Measurements from ENCODE around the gene GAPVD1.

The GAPVD1 gene

GRCh38 chr9:125407974-125408900 lies 146.6 kb downstream of the GAPVD1 start:
- peak; percentile 69 for DNase-seq

DNA sequence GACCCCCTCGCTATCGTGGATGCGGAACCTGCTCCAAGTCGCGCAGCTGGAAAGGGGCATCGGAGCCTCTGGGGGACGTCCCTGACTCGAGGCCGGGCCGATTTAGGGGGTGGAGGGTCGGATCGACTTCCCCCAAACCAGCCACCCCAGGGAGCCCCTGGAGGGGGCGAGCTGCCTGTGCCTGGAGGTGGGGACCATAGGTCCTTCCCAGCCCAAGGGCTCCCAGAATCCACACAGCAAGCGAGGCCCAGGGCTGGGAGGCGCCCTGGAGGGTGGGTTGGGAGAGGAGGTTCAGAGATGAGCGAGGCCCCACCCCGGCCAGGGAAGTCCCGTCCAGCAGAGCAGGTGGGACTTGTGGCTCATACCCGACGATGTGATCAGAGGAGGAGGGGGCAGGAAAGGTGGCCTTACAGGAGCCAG lies 147.6 kb downstream of the GAPVD1 start:
- DNase-seq: no peak

- DNase-seq: peak; percentile 64
Observed at GRCh38 chr9:125409637-125410521, 148.3 kb downstream of the GAPVD1 start.

DNA sequence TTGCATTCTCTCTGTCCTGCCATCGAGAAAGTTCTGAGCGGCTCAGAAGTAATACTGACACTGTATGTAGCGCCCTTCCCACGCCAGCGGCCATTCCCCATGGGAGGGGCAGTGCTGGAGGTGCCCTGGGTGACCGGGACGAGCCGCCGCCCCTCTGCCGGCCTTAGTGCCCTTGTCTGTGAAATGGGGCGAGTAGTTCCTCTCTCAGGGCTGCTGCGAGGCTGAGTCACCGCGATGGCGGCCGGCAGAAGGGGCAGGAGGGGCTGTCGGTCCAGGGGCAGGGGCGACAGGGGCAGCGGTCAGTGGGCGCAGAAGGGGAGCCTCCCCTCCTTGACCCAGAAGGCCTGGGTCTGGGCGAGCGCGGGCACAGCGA lies 148.9 kb downstream of the GAPVD1 start:
- no peak for DNase-seq

- no peak for DNase-seq
Observed at GRCh38 chr9:125411171-125411756, 149.6 kb downstream of the GAPVD1 start.

GRCh38 chr9:125412166-125412565 lies 150.5 kb downstream of the GAPVD1 start:
- no peak for DNase-seq

DNA sequence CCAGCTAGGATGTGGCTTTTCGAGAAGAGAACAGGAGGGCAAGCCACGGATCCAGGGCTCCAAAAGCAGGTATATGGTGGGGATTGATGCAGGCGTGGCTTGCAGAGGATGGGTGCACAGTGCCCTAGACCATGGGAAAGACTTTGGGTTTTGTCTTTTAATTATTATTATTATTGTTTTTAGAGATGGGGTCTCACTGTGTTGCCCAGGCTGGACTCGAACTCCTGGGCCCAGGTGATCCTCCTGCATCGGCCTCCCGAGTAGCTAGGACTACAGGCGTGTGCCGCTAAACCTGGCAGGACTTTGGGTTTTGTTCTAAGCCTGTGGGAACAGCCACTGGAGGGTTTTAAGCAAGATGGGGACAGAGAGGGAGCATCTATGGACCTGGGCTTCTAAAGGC lies 152.0 kb downstream of the GAPVD1 start:
- no peak for DNase-seq

DNA sequence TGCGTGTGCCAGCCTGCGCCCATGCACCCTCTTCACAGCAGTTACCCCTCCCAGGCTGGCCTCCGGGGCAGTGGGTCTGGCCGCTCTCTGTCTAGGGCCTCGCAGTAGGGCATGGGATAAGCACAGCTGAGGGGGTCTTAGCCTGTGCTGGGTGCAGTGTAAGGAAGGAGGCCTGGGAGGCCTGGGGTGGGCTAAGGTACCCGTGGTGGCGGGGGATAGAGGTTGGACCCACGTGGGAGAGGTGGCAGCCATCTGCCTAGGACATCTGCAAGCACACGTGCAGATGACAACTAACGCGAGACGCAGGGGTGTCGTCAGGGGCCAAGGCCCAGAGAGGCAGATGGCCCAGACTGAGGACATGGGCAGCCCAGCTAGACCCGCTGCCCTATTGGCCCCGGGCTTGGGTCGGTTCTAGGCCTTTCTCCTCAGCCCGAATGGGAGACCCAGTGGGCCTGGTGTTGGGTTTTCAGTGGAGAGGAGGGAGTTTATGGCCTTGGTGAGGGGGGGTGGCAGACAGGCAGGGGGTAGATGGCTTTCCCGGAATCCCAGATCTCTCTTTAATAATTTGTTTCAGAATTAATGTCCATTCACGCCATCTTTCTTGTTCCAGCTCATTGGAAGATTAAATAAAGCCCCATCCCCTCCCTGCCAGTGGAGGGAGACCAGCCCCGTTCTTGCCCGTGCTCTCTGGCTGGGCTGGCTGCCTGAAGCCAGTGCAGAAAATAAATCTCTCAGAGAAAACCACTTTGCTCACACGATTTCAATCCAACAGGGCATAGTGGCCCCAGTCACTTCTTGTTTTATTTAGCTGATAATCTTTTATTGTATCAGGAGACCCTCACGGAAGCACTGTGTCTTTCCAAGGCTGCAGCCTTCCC lies 154.2 kb downstream of the GAPVD1 start:
- DNase-seq: no peak

DNA sequence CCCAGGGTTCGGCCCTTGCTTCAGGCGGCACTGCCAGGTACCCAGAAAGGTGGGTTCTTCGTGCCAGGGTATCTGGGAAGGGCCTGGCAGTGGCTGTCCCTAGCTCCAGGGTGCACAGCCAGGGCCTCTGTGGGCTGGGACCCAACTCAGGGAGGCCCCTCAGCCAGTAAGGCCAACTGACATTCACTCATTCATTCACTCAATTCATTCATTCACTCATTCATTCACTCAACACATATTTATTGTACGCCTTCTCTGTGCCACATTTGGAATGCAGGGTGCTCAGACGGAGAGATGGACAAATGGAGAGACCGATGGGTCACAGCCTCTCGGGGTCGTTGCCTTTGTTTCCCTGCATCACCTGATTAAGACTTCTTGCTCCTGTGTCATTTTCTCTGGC lies 154.9 kb downstream of the GAPVD1 start:
- no peak for DNase-seq
